Stimulated activated CD4-positive, alpha-beta T cell treated with anti-CD3 and anti-CD28 coated beads, Interleukin-2, amount 100 ng/mL, for 48 hours (primary cell): ENCODE measurements around the gene ITGB2.
"Not testable (repeated sequence)": the region's sequence is repeated elsewhere in the genome, so short reads cannot be mapped to it uniquely, and the experiment has no call there.

Experiments
- DNase-seq, 2 donors: peaks; one replicate each; pipeline ENCODE4 v3.0.0-alpha.2; 2020

Gene ITGB2

GRCh38 chr21:44940116-44940631, 19.5 kb upstream of the ITGB2 start:
- DNase-seq = no peak

GRCh38 chr21:44939532-44940115, 18.9 kb upstream of the ITGB2 start, which contains the start of gene SLX9:
Gene SLX9, plus strand, starts transcription at chr21:44940029. Its CDS starts 29 bp downstream, at chr21:44940058.
- peak; percentile 78 to 82 for DNase-seq

- no peak for DNase-seq
Measured at GRCh38 chr21:44938772-44939531, 18.3 kb upstream of the ITGB2 start.

GRCh38 chr21:44935533-44935927, 14.8 kb upstream of the ITGB2 start:
- DNase-seq = no peak

- DNase-seq = no peak
Measured at GRCh38 chr21:44934797-44935532, 14.3 kb upstream of the ITGB2 start.

GRCh38 chr21:44934276-44934675, 13.6 kb upstream of the ITGB2 start:
- no peak for DNase-seq

GRCh38 chr21:44933918-44934260, 13.2 kb upstream of the ITGB2 start:
- DNase-seq = no peak

GRCh38 chr21:44933199-44933917, 12.7 kb upstream of the ITGB2 start:
- DNase-seq = no peak

GRCh38 chr21:44932408-44933181, 11.9 kb upstream of the ITGB2 start:
- no peak for DNase-seq

GRCh38 chr21:44931501-44932407, 11.1 kb upstream of the ITGB2 start:
- DNase-seq = no peak

- DNase-seq = no peak
Measured at GRCh38 chr21:44931137-44931500, 10.4 kb upstream of the ITGB2 start.

GRCh38 chr21:44930543-44930981, 9.9 kb upstream of the ITGB2 start:
- DNase-seq = no peak

- DNase-seq = no peak
Measured at GRCh38 chr21:44929799-44930542, 9.3 kb upstream of the ITGB2 start.

- no peak for DNase-seq
Measured at GRCh38 chr21:44929242-44929798, 8.6 kb upstream of the ITGB2 start.

- DNase-seq = not testable (repeated sequence)
Measured at GRCh38 chr21:44928500-44929241, 8.0 kb upstream of the ITGB2 start.

GRCh38 chr21:44927587-44928461, 7.1 kb upstream of the ITGB2 start:
- DNase-seq = peak; percentile 75 to 76

GRCh38 chr21:44927259-44927586, 6.5 kb upstream of the ITGB2 start:
- DNase-seq = no peak

GRCh38 chr21:44926331-44927101, 5.8 kb upstream of the ITGB2 start:
- DNase-seq = no peak
